ENCODE data around the gene WNT2. TPM values are rescaled to one million over a fixed set of nuclear protein-coding genes. Genes with fewer than 3 reads are reported as not detected.

Gene WNT2
- 0.13 and 42.6 TPM in 2 replicates for total RNA-seq

DNA sequence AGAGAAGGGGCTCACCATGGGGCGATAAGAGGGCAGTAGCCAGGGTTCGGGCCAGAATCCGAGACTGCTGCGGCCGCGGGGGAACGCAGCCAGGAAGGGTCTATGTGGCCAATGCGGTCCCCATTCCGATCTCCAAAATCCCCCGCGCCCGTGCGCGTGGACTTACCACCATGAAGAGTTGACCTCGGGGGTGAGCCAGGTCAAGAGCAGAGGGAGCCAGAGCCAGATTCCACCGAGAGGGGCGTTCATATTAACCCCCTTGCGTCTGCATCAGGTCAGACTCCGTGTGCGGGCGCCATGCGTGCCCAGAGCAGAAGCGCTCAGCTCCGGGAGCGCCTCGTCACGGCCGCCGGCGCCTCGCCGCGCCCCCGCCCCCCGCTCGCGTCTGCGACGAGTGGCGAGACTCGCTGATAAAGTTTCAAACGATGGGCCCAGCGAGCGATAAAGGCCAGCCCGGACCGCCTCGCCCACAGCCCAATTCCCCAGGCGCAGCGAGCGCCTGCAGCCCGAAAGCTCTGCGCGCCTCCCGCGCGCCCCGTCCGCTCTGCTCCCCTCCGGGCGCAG is at the start of gene WNT2:
TSS of gene WNT2 (minus strand) at position 318 of the 564 bp plus-strand sequence. CDS start at position 249, 69 bp downstream.

Other genes with a start within 250 kb of the WNT2 start
- 0.24 TPM in 1 of 2 replicates, not detected in the other for gene ASZ1, start 104.4 kb upstream of the WNT2 start, total RNA-seq
- gene CFTR, start 157.0 kb upstream of the WNT2 start, total RNA-seq: 0.13 and 23.3 TPM in 2 replicates